Measurements from ENCODE around the gene ROMO1. TPM values are rescaled to one million over a fixed set of nuclear protein-coding genes. Genes with fewer than 3 reads are reported as not detected.
"Not testable (repeated sequence)": the region's sequence is repeated elsewhere in the genome, so short reads cannot be mapped to it uniquely, and the experiment has no call there.

ROMO1 gene
- total and polyA plus RNA-seq, 10 of the 15 experiments (the other 5 are each of a cell fraction or from before 2014, with no cell fraction given) = 23.2 to 631 (median 352) TPM

DNA sequence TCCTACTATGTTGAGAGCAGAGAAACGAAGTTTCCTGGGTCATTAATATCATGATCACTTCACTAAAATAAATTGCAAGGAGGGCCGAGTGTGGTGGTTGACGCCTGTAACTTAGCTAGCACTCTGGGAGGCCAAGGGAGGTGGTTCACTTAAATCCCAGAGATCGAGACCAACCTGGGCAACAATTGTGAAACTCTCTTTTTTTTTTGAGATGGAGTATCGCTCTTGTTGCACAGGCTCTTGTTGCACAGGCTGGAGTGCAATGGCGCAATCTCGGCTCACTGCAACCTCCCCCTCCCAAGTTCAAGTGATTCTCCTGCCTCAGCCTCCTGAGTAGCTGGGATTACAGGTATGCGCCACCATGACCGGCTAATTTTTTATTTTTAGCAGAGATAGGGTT, 13.9 kb downstream of the ROMO1 start:
- BruUV-seq (replicated peaks); ATAC-seq; H3K27ac ChIP-seq (ENCODE audit: control insufficient read depth, insufficient read depth); H3K9ac ChIP-seq (ENCODE audit: control insufficient read depth, insufficient read depth, low read length); H3K9me3 ChIP-seq (replicated peaks; ENCODE audit: control insufficient read depth, insufficient read depth, low read length); H3K4me3 ChIP-seq; intact Hi-C loops (cut with micrococcal nuclease; ENCODE audit: unreplicated experiment); H3K4me2 ChIP-seq (ENCODE audit: control insufficient read depth, insufficient read depth); H3K27me3 ChIP-seq (replicated peaks in 1 of 2; ENCODE audit: control insufficient read depth in 2 of 2, insufficient read depth in 2 of 2, low read length in 1 of 2); FAIRE-seq; in situ Hi-C loops (cut with MboI); DNase-seq (ENCODE audit: low read depth, low spot score); H2AFZ ChIP-seq (ENCODE audit: control insufficient read depth, low read depth, low read length): not testable (repeated sequence)
- ChIA-PET RAD21 (ENCODE audit: unreplicated experiment) (interaction anchor here (0.6 to 1.8 kb wide), 2 partner anchors 68 to 112 kb away, joined by 3 to 6 read pairs; no protein-coding TSS in a partner anchor), SMC1A (ENCODE audit: uncharacterized antibody, unreplicated experiment) (interaction anchor here (1.0 to 1.3 kb wide), 2 partner anchors 9 to 13 kb away, joined by 3 to 4 read pairs; no protein-coding TSS in a partner anchor), POLR2A (interaction anchor here (0.6 to 3.4 kb wide), 5 partner anchors 10 to 310 kb away, joined by 3 to 10 read pairs (median 4); partner anchors contain the start of genes NFS1 and ROMO1), CTCF (interaction anchor here (0.6 to 1.9 kb wide), 4 partner anchors 13 to 226 kb away, joined by 3 to 4 read pairs (median 4); no protein-coding TSS in a partner anchor)
- 92% methylated on average over 9 of the region's 9 CpGs for WGBS (ENCODE audit: insufficient coverage, insufficient replicate concordance, low lambda C conversion rate, missing lambda C conversion rate)
- Histone ChIP-seq H3K36me3 (ENCODE audit: control insufficient read depth in 2 of 2, insufficient read depth in 2 of 2, low read length in 1 of 2) (peaks cover 22 to 53% of the 10 kb centered on the region in 2 experiments), H3K4me1 (ENCODE audit: control insufficient read depth, insufficient read depth, low read length) (peaks cover 16% of the 10 kb centered on the region), H4K20me1 (ENCODE audit: control insufficient read depth, insufficient read depth) (peaks cover 20% of the 10 kb centered on the region), H3K79me2 (ENCODE audit: control insufficient read depth, insufficient read depth, low read length) (peaks cover 41% of the 10 kb centered on the region)
- TF ChIP-seq POLR2AphosphoS5 (IDR thresholded peaks at IDR 0.05; ENCODE audit: low read length) (peak; percentile 80; the same call in 1 of the 2 replicates), POLR2A (IDR thresholded peaks at IDR 0.05; ENCODE audit: low read depth, low read length) (peak; percentile 16; the same call in 1 of the 2 replicates)
- TF ChIP-seq, protein P1, sequence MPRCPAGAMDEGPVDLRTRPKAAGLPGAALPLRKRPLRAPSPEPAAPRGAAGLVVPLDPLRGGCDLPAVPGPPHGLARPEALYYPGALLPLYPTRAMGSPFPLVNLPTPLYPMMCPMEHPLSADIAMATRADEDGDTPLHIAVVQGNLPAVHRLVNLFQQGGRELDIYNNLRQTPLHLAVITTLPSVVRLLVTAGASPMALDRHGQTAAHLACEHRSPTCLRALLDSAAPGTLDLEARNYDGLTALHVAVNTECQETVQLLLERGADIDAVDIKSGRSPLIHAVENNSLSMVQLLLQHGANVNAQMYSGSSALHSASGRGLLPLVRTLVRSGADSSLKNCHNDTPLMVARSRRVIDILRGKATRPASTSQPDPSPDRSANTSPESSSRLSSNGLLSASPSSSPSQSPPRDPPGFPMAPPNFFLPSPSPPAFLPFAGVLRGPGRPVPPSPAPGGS (IDR thresholded peaks at IDR 0.05; ENCODE audit: borderline replicate concordance, insufficient read depth, low read depth, low read length, poor library complexity, severe bottlenecking) = peak; percentile 8

DNA sequence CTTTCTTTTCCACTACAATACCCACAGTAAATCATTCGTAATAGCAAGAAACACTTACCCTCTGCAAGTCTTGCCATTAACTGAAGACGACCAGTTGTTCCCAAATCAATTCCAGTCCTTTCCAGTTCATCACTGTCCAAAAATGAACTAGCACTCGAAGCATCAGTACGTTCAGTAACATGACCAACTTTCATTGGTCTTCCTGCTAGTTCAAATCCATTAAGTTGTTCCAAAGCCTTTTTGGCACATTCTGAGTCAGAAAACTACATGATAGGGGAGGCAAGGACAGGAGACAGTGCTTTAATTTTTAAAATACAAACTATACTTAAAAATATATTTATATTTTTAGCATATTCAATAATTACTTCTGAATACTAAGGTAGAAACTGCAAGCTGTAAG, 14.9 kb downstream of the ROMO1 start:
- peaks cover 20% of the 10 kb centered on the region for H4K20me1 ChIP-seq (ENCODE audit: control insufficient read depth, insufficient read depth)
- peaks cover 43% of the 10 kb centered on the region for H3K79me2 ChIP-seq (ENCODE audit: control insufficient read depth, insufficient read depth, low read length)
- TF ChIP-seq NFIC (IDR thresholded peaks at IDR 0.05; ENCODE audit: low read depth, low read length) = no peak
- peak; percentile 32; the same call in 1 of the 2 replicates for TF ChIP-seq POLR2AphosphoS5 (IDR thresholded peaks at IDR 0.05; ENCODE audit: low read length)
- TF ChIP-seq CREB1 (IDR thresholded peaks at IDR 0.05; ENCODE audit: low read depth) = no peak
- WGBS (ENCODE audit: insufficient coverage, insufficient replicate concordance, low lambda C conversion rate, missing lambda C conversion rate) = 36% methylated on average over 4 of the region's 4 CpGs
- H3K4me1 ChIP-seq (ENCODE audit: control insufficient read depth, insufficient read depth, low read length) = peaks cover 16% of the 10 kb centered on the region
- in situ Hi-C loops (cut with MboI) (no loop called here), intact Hi-C loops (cut with micrococcal nuclease; ENCODE audit: unreplicated experiment) (no loop called here)
- ChIA-PET POLR2A (interaction anchor here (0.6 kb wide), 2 partner anchors 13 to 26 kb away, joined by 5 to 8 read pairs; no protein-coding TSS in a partner anchor), RAD21 (ENCODE audit: unreplicated experiment) (interaction anchor here (1.8 kb wide), 1 partner anchor 113 kb away, joined by 6 read pairs; no protein-coding TSS in a partner anchor), CTCF (interaction anchor here (0.6 to 1.2 kb wide), 3 partner anchors 11 to 225 kb away, joined by 3 to 4 read pairs (median 3); no protein-coding TSS in a partner anchor), SMC1A (ENCODE audit: uncharacterized antibody, unreplicated experiment) (interaction anchor here (1.1 kb wide), 1 partner anchor 11 kb away, joined by 3 read pairs; no protein-coding TSS in a partner anchor)
- no peak overlapping the region for H3K9ac ChIP-seq (ENCODE audit: control insufficient read depth, insufficient read depth, low read length)
- ATAC-seq (no peak), FAIRE-seq (no peak), DNase-seq (ENCODE audit: low read depth, low spot score) (no peak)
- no peak overlapping the region for H3K27ac ChIP-seq (ENCODE audit: control insufficient read depth, insufficient read depth)
- no peak overlapping the region for H3K4me2 ChIP-seq (ENCODE audit: control insufficient read depth, insufficient read depth)
- no peak overlapping the region for H2AFZ ChIP-seq (ENCODE audit: control insufficient read depth, low read depth, low read length)
- no peaks in the 10 kb centered on the region for H3K27me3 ChIP-seq (replicated peaks in 1 of 2; ENCODE audit: control insufficient read depth in 2 of 2, insufficient read depth in 2 of 2, low read length in 1 of 2)
- H3K36me3 ChIP-seq (ENCODE audit: control insufficient read depth in 2 of 2, insufficient read depth in 2 of 2, low read length in 1 of 2) = peaks cover 23 to 59% of the 10 kb centered on the region in 2 experiments
- H3K4me3 ChIP-seq = no peak overlapping the region
- H3K9me3 ChIP-seq (replicated peaks; ENCODE audit: control insufficient read depth, insufficient read depth, low read length) = no peaks in the 10 kb centered on the region
- BruUV-seq (replicated peaks) = no TSS peak

Data from GM12878 (cell line).